Esophagus muscularis mucosa (tissue), 4 donors: ENCODE measurements around the gene NEO1. TPM values are rescaled to one million over a fixed set of nuclear protein-coding genes. Genes with fewer than 3 reads are reported as not detected.

Experiments
- DNase-seq: peaks from one replicate; pipeline ENCODE4 v3.0.0-alpha.2; 2017; ENCODE audit errors: extremely low spot score
- H3K27ac ChIP-seq, 4 donors: fragments of 200-600 bp; sonication (generic); replicated peaks in 1 of 4; 1 replicate in 3 of 4; 2 replicates in 1 of 4; pipeline ENCODE4 v1.5.1; 2016 to 2019; ENCODE audit warnings: mild to moderate bottlenecking in 1 of 4
- H3K27me3 ChIP-seq, 4 donors: fragments of 200-600 bp; sonication (generic); one replicate each; pipeline versions ENCODE4 v1.5.1 to v1.6.0; 2016 to 2019
- H3K36me3 ChIP-seq, 4 donors: fragments of 200-600 bp; sonication (generic); one replicate each; pipeline ENCODE4 v1.5.1; 2016 to 2019
- H3K4me1 ChIP-seq, 4 donors: fragments of 200-600 bp; sonication (generic); one replicate each; pipeline ENCODE4 v1.5.1; 2016 to 2019
- H3K4me3 ChIP-seq, 4 donors: fragments of 200-600 bp; sonication (generic); 1 replicate in 2 of 4; 2 replicates in 2 of 4; pipeline ENCODE4 v1.5.1; 2016 to 2019; ENCODE audit warnings: mild to moderate bottlenecking in 4 of 4, moderate library complexity in 1 of 4
- H3K9me3 ChIP-seq, 4 donors: fragments of 200-600 bp; sonication (generic); 1 replicate in 3 of 4; 2 replicates in 1 of 4; pipeline ENCODE4 v1.5.1; 2016 to 2019
- EP300 ChIP-seq: sonication (generic); formaldehyde crosslinking; IDR thresholded peaks from one replicate; pipeline ENCODE4 v1.6.1; 2017; ENCODE audit warnings: antibody characterized with exemption
- POLR2A ChIP-seq: fragments of 450-650 bp; IDR thresholded peaks from one replicate; pipeline ENCODE4 v1.6.1; 2017; ENCODE audit warnings: antibody characterized with exemption, moderate library complexity, mild to moderate bottlenecking, low read depth
- POLR2AphosphoS5 ChIP-seq, 2 donors: sonication (generic); formaldehyde crosslinking; IDR thresholded peaks; one replicate each; pipeline ENCODE4 v1.6.1; 2017; ENCODE audit warnings: antibody characterized with exemption in 2 of 2
- WGBS: methylation state at CpG from one replicate; pipeline ENCODE4 v1.1.5; 2018; 5-methylcytosine and 5-hydroxymethylcytosine counted together
- intact Hi-C: fragments of 100-400 bp; cut with DNase I; formaldehyde crosslinking; loops from one replicate; pipeline ENCODE4 v1.15.1; 2023
- total RNA-seq, 4 donors: library from RNA; depleted of rRNA; stranded (reverse); fragments of >200 nt; gene quantifications; one replicate each; pipeline versions ENCODE4 v1.1.0 to v1.2.1, GENCODE V29; 2016
- TF ChIP-seq, protein P1 (sequence below), 3 experiments: fragments of 200-600 bp in 2 of 3; fragments of 450-650 bp in 1 of 3; sonication (generic) in 2 of 3; IDR thresholded peaks; one replicate each; pipeline ENCODE4 v1.5.1; 2017 to 2019; ENCODE audit warnings: antibody characterized with exemption in 3 of 3, mild to moderate bottlenecking in 2 of 3, moderate library complexity in 1 of 3

The NEO1 gene
- total RNA-seq, 4 donors from 2014 or later, result 38.2 to 61.2 (median 53.5) TPM

DNA sequence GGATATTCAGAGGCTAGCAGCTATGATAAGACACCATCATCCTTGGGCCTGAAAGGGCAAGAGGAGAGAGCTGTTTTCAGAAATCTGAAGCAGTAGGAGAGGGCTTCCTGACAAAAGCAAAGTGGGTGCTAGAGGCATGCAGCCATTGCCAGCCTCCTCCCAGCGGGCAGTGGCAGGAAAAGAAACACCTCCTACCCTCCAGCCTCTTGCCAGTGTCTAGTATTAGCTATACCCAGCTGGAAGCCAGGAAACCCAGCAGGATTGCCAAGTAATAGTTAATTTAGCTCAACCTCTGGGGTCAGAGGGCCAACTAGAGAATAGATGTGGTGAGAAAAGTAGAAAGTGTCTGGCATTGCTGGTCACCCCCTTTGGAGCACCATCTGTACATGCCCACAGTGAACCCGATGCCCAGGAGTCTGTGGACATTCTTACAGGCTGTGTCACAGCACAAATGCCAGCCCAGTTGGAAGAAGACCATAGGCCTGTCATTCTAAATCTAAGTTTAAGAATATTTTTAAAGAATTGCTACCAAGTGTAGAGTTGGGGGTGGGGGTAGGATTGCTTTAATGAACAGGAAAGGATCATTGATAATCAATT, 231.2 kb downstream of the NEO1 start:
- TF ChIP-seq EP300, result no peak
- TF ChIP-seq POLR2A, result no peak
- no peak for TF ChIP-seq POLR2AphosphoS5 (IDR thresholded peaks at IDR 0.05)
- TF ChIP-seq, protein P1, sequence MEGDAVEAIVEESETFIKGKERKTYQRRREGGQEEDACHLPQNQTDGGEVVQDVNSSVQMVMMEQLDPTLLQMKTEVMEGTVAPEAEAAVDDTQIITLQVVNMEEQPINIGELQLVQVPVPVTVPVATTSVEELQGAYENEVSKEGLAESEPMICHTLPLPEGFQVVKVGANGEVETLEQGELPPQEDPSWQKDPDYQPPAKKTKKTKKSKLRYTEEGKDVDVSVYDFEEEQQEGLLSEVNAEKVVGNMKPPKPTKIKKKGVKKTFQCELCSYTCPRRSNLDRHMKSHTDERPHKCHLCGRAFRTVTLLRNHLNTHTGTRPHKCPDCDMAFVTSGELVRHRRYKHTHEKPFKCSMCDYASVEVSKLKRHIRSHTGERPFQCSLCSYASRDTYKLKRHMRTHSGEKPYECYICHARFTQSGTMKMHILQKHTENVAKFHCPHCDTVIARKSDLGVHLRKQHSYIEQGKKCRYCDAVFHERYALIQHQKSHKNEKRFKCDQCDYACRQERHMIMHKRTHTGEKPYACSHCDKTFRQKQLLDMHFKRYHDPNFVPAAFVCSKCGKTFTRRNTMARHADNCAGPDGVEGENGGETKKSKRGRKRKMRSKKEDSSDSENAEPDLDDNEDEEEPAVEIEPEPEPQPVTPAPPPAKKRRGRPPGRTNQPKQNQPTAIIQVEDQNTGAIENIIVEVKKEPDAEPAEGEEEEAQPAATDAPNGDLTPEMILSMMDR (IDR thresholded peaks at IDR 0.05), result no peak
- no peaks in the 10 kb centered on the region for H3K9me3 ChIP-seq
- H3K4me3 ChIP-seq, result no peak overlapping the region
- no peaks in the 10 kb centered on the region for H3K27me3 ChIP-seq
- intact Hi-C loops, result loop anchor here (10.0 kb wide), 1 partner anchor 421 kb away; no protein-coding TSS in a partner anchor
- peaks cover 0 to 48% (median 34%) of the 10 kb centered on the region in 4 donors for H3K4me1 ChIP-seq
- 62% methylated on average over 2 of the region's 2 CpGs for WGBS
- H3K36me3 ChIP-seq, result peaks cover 4 to 72% (median 35%) of the 10 kb centered on the region in 4 donors
- peak overlapping the region in 3 of 4 donors; percentile 34 to 58 (median 44) for H3K27ac ChIP-seq
- peak; percentile 50 for DNase-seq

DNA sequence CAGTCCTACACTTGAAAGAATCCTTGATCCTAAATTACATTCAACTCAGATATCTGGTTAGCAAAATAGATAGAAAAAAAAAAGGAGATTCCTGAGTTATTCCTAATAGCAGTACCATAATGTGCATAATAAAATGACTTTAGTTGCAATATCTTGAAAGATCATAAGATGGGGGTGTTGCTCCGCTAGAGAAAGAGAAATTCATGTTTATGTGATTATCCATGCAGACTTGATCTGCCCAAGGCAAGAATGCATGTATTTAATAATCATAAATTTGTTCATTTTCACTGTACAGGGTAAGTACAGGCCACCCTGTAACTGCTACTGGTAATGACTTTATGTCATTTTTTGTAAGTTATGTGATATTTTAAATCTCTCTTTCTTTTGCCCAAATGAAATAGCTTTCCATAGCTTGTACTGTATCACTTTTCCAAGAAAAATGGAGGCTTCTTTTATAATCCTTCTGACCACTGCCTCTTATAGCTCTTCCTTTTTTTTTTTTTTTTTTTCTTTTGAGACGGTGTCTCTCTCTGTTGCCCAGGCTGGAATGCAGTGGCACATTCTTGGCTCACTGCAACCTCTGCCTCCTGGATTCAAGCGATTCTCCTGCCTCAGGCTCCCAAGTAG, 231.9 kb downstream of the NEO1 start:
- 59% methylated on average over 3 of the region's 3 CpGs for WGBS
- Histone ChIP-seq H3K4me1 (peaks cover 0 to 48% (median 34%) of the 10 kb centered on the region in 4 donors), H3K27me3 (no peaks in the 10 kb centered on the region), H3K9me3 (no peaks in the 10 kb centered on the region), H3K4me3 (no peak overlapping the region), H3K36me3 (peaks cover 9 to 73% (median 43%) of the 10 kb centered on the region in 4 donors), H3K27ac (peak overlapping the region in 1 of 4 donors; percentile 58)
- TF ChIP-seq, protein P1 (IDR thresholded peaks at IDR 0.05), result peak; percentile 23 to 43 (median 26)
- TF ChIP-seq POLR2AphosphoS5 (IDR thresholded peaks at IDR 0.05), result no peak
- TF ChIP-seq EP300, result no peak
- DNase-seq, result no peak
- intact Hi-C loops, result loop anchor here (2.0 to 10.0 kb wide), 2 partner anchors 353 to 421 kb away; no protein-coding TSS in a partner anchor

DNA sequence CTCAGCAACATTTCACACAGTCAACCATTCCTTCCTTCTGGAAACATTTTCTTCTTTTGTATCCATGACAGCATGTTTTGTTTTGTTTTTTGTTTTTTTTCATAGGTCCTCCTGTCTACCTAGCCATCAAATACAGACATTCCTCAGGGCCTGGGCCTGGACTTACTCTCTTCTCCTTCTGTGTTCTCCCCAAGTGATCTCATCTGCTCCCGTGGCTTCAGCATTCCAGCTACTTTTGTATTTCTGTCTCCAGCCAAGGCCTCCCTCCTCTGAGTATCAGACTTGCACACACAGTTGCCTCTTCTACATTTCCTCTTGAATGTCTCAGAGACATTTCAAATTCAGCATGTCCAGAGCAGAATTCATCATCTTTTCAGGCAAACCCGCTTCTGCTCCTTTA, 234.0 kb downstream of the NEO1 start:
- DNase-seq, result no peak
- H3K27ac ChIP-seq, result peak overlapping the region; percentile 47 to 72 (median 68)
- H3K4me3 ChIP-seq, result no peak overlapping the region
- H3K36me3 ChIP-seq, result peaks cover 14 to 73% (median 48%) of the 10 kb centered on the region in 4 donors
- no peaks in the 10 kb centered on the region for H3K27me3 ChIP-seq
- intact Hi-C loops, result loop anchor here (10.0 kb wide), 1 partner anchor 418 kb away; no protein-coding TSS in a partner anchor
- 56% methylated on average over 2 of the region's 2 CpGs for WGBS
- no peaks in the 10 kb centered on the region for H3K9me3 ChIP-seq
- H3K4me1 ChIP-seq, result peaks cover 0 to 48% (median 34%) of the 10 kb centered on the region in 4 donors
- TF ChIP-seq POLR2AphosphoS5 (IDR thresholded peaks at IDR 0.05), result no peak
- TF ChIP-seq EP300, result no peak
- no peak for TF ChIP-seq POLR2A
- TF ChIP-seq, protein P1 (IDR thresholded peaks at IDR 0.05), result no peak

DNA sequence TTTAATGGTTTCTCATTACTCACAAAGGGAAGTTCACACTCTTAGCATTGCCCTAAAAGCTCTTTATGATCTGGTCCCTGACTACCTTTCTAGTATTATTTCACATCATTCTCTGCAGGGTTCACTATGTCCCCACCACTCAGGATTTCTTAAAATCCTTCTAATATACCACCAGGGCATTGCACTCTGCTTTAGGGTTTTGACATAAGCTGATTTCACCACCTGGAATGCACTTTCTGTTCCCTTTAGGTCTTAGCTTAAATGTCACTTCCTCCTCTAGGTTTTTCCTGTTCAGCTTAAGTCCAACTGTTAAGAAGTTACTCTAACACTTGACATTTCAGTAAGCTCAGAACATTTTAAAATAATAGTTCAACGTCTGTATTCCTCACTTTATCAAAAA, 234.8 kb downstream of the NEO1 start:
- H3K9me3 ChIP-seq, result no peaks in the 10 kb centered on the region
- H3K4me3 ChIP-seq, result no peak overlapping the region
- peaks cover 14 to 80% (median 48%) of the 10 kb centered on the region in 4 donors for H3K36me3 ChIP-seq
- 74% methylated on average over 1 of the region's 1 CpG for WGBS
- TF ChIP-seq POLR2AphosphoS5 (IDR thresholded peaks at IDR 0.05) (no peak), EP300 (no peak), POLR2A (no peak)
- TF ChIP-seq, protein P1 (IDR thresholded peaks at IDR 0.05), result no peak
- peak overlapping the region; percentile 47 to 72 (median 68) for H3K27ac ChIP-seq
- H3K27me3 ChIP-seq, result no peaks in the 10 kb centered on the region
- DNase-seq, result no peak
- intact Hi-C loops, result loop anchor here (10.0 kb wide), 1 partner anchor 418 kb away; no protein-coding TSS in a partner anchor
- peaks cover 0 to 48% (median 34%) of the 10 kb centered on the region in 4 donors for H3K4me1 ChIP-seq
